ENCODE results near the gene HMCES.
A peak's percentile ranks its signal among the peaks of the same experiment; 100 is the strongest.
"Not testable (repeated sequence)": the region's sequence is repeated elsewhere in the genome, so short reads cannot be mapped to it uniquely, and the experiment has no call there.

Gene HMCES

GRCh38 chr3:129323651-129324294 lies 45.1 kb downstream of the HMCES start:
- DNase-seq, result peak; percentile 41

- DNase-seq, result no peak
These were observed 46.2 kb downstream of the HMCES start for GRCh38 chr3:129324855-129325254.

GRCh38 chr3:129325383-129325782 lies 46.7 kb downstream of the HMCES start:
- no peak for DNase-seq

GRCh38 chr3:129326138-129326537 lies 47.5 kb downstream of the HMCES start:
- DNase-seq, result no peak

GRCh38 chr3:129326595-129326994 lies 47.9 kb downstream of the HMCES start:
- DNase-seq, result no peak

GRCh38 chr3:129327510-129327909 lies 48.8 kb downstream of the HMCES start:
- no peak for DNase-seq

GRCh38 chr3:129329858-129330257 lies 51.2 kb downstream of the HMCES start:
- no peak for DNase-seq

- no peak for DNase-seq
These were observed 51.7 kb downstream of the HMCES start for GRCh38 chr3:129330409-129330808.

- DNase-seq, result no peak
These were observed 55.2 kb downstream of the HMCES start for GRCh38 chr3:129333891-129334290.

- no peak for DNase-seq
These were observed 57.5 kb downstream of the HMCES start for GRCh38 chr3:129336093-129336706.

GRCh38 chr3:129337719-129338118 lies 59.0 kb downstream of the HMCES start:
- not testable (repeated sequence) for DNase-seq

GRCh38 chr3:129339186-129339585 lies 60.5 kb downstream of the HMCES start:
- not testable (repeated sequence) for DNase-seq

GRCh38 chr3:129339833-129340232 lies 61.2 kb downstream of the HMCES start:
- not testable (repeated sequence) for DNase-seq

- no peak for DNase-seq
These were observed 62.9 kb downstream of the HMCES start for GRCh38 chr3:129341331-129342141.

GRCh38 chr3:129343643-129344360 lies 65.1 kb downstream of the HMCES start:
- peak; percentile 30 for DNase-seq

- DNase-seq, result no peak
These were observed 66.0 kb downstream of the HMCES start for GRCh38 chr3:129344540-129345220.

GRCh38 chr3:129345281-129345680 lies 66.6 kb downstream of the HMCES start:
- DNase-seq, result no peak

- DNase-seq, result no peak
These were observed 67.3 kb downstream of the HMCES start for GRCh38 chr3:129345971-129346370.

- DNase-seq, result no peak
These were observed 68.2 kb downstream of the HMCES start for GRCh38 chr3:129346695-129347457.

- DNase-seq, result no peak
These were observed 68.8 kb downstream of the HMCES start for GRCh38 chr3:129347458-129347845.

GRCh38 chr3:129348734-129349133 lies 70.1 kb downstream of the HMCES start:
- DNase-seq, result no peak

GRCh38 chr3:129349169-129349568 lies 70.5 kb downstream of the HMCES start:
- DNase-seq, result not testable (repeated sequence)
